GM18505 (cell line): ENCODE data around the gene ZNF516.
A peak's percentile ranks its signal among the peaks of the same experiment; 100 is the strongest.

Experiments
- ATAC-seq: cut with Tn5 transposase; IDR thresholded peaks from one replicate; pipeline ENCODE4 v1.9.1; 2021; ENCODE audit not compliant: unreplicated experiment
- POLR2A ChIP-seq: IDR thresholded peaks from 4 replicates; pipeline ENCODE4 v1.6.1; 2011; ENCODE audit warnings: borderline replicate concordance; ENCODE audit not compliant: insufficient read depth, insufficient read length; ENCODE audit errors: extremely low read depth

Gene ZNF516

GRCh38 chr18:76356666-76357065 is 138.4 kb downstream of the ZNF516 start:
- TF ChIP-seq POLR2A, result no peak
- ATAC-seq, result no peak

- no peak for TF ChIP-seq POLR2A
- no peak for ATAC-seq
Observed at GRCh38 chr18:76354348-76354747, 140.7 kb downstream of the ZNF516 start.

- TF ChIP-seq POLR2A, result no peak
- no peak for ATAC-seq
Observed at GRCh38 chr18:76353500-76353899, 141.5 kb downstream of the ZNF516 start.

- no peak for ATAC-seq
- no peak for TF ChIP-seq POLR2A
Observed at GRCh38 chr18:76353046-76353445, 142.0 kb downstream of the ZNF516 start.

GRCh38 chr18:76351961-76352581 is 143.0 kb downstream of the ZNF516 start:
- no peak for ATAC-seq
- no peak for TF ChIP-seq POLR2A

- no peak for TF ChIP-seq POLR2A
- ATAC-seq, result no peak
Observed at GRCh38 chr18:76350134-76351025, 144.7 kb downstream of the ZNF516 start.

GRCh38 chr18:76349067-76349715 is 145.9 kb downstream of the ZNF516 start:
- peak; percentile 53 for ATAC-seq
- TF ChIP-seq POLR2A, result no peak

GRCh38 chr18:76348267-76349066 is 146.6 kb downstream of the ZNF516 start:
- no peak for ATAC-seq

GRCh38 chr18:76347341-76347740 is 147.7 kb downstream of the ZNF516 start:
- no peak for ATAC-seq
- TF ChIP-seq POLR2A, result no peak

More at GRCh38 chr18:76348267-76349066, 146.6 kb downstream of the ZNF516 start:
- TF ChIP-seq POLR2A, result no peak

- TF ChIP-seq POLR2A, result no peak
- ATAC-seq, result no peak
Observed at GRCh38 chr18:76346490-76347130, 148.4 kb downstream of the ZNF516 start.

- ATAC-seq, result no peak
- no peak for TF ChIP-seq POLR2A
Observed at GRCh38 chr18:76345901-76346300, 149.1 kb downstream of the ZNF516 start.

- no peak for TF ChIP-seq POLR2A
- no peak for ATAC-seq
Observed at GRCh38 chr18:76343938-76344569, 151.0 kb downstream of the ZNF516 start.
